H9 (cell line): ENCODE results near the gene REEP3. TPM values are rescaled to one million over a fixed set of nuclear protein-coding genes. Genes with fewer than 3 reads are reported as not detected.

Experiments used
- DNase-seq: peaks from one replicate; pipeline ENCODE4 v3.0.0-alpha.2; 2017
- H2AFZ ChIP-seq: one replicate; pipeline ENCODE4 v1.6.1; 2013; ENCODE audit warnings: mild to moderate bottlenecking, low read length, control low read depth, moderate library complexity
- H2AK5ac ChIP-seq: 2 replicates; pipeline ENCODE4 v1.6.1; 2013; ENCODE audit warnings: low read length, control low read depth, mixed read lengths; ENCODE audit not compliant: insufficient read length
- H2BK120ac ChIP-seq: one replicate; pipeline ENCODE4 v1.6.1; 2013; ENCODE audit warnings: low read depth, mild to moderate bottlenecking, low read length, control low read depth, inconsistent platforms; ENCODE audit not compliant: poor library complexity, severe bottlenecking
- H2BK12ac ChIP-seq: 2 replicates; pipeline ENCODE4 v1.6.1; 2013; ENCODE audit warnings: low read length, control low read depth, mixed read lengths, low read depth; ENCODE audit not compliant: insufficient read length
- H2BK15ac ChIP-seq: 2 replicates; pipeline ENCODE4 v1.6.1; 2013; ENCODE audit warnings: low read depth, low read length, control low read depth
- H2BK20ac ChIP-seq: one replicate; pipeline ENCODE4 v1.6.1; 2013; ENCODE audit warnings: low read depth, mild to moderate bottlenecking, low read length, control low read depth, inconsistent platforms; ENCODE audit not compliant: poor library complexity, severe bottlenecking
- H2BK5ac ChIP-seq: 2 replicates; pipeline ENCODE4 v1.6.1; 2013; ENCODE audit warnings: low read length, control low read depth, mixed read lengths; ENCODE audit not compliant: insufficient read length
- H3K14ac ChIP-seq: 2 replicates; pipeline ENCODE4 v1.6.1; 2013; ENCODE audit warnings: low read length, control low read depth; ENCODE audit not compliant: insufficient read depth
- H3K18ac ChIP-seq: 2 replicates; pipeline ENCODE4 v1.6.1; 2013; ENCODE audit warnings: low read depth, mild to moderate bottlenecking, mixed read lengths, low read length, control low read depth; ENCODE audit not compliant: insufficient read length
- H3K23ac ChIP-seq: 2 replicates; pipeline ENCODE4 v1.6.1; 2013; ENCODE audit warnings: low read length, control low read depth, mixed read lengths, low read depth; ENCODE audit not compliant: insufficient read length
- H3K23me2 ChIP-seq: 2 replicates; pipeline ENCODE4 v1.6.1; 2013; ENCODE audit warnings: low read depth, mild to moderate bottlenecking, mixed read lengths, low read length, control low read depth; ENCODE audit not compliant: insufficient read length, poor library complexity, severe bottlenecking
- H3K27ac ChIP-seq: 2 replicates; pipeline ENCODE4 v1.5.1; 2013; ENCODE audit warnings: low read length, control low read depth, mixed read lengths, low read depth; ENCODE audit not compliant: insufficient read length
- H3K27me3 ChIP-seq: 2 replicates; pipeline ENCODE4 v1.6.1; 2013; ENCODE audit warnings: low read length, control low read depth, inconsistent platforms; ENCODE audit not compliant: insufficient read depth
- H3K4ac ChIP-seq: 2 replicates; pipeline ENCODE4 v1.6.1; 2013; ENCODE audit warnings: low read depth, mild to moderate bottlenecking, control low read depth, inconsistent platforms, low read length, moderate library complexity
- H3K4me1 ChIP-seq: 2 replicates; pipeline ENCODE4 v1.6.1; 2013; ENCODE audit warnings: low read length, control low read depth, inconsistent platforms; ENCODE audit not compliant: insufficient read depth
- H3K4me2 ChIP-seq: 2 replicates; pipeline ENCODE4 v1.6.1; 2013; ENCODE audit warnings: low read length, control low read depth, mixed read lengths; ENCODE audit not compliant: insufficient read length, insufficient read depth
- H3K56ac ChIP-seq: 2 replicates; pipeline ENCODE4 v1.6.1; 2013; ENCODE audit warnings: low read depth, mild to moderate bottlenecking, mixed read lengths, low read length, control low read depth; ENCODE audit not compliant: insufficient read length
- H3K79me1 ChIP-seq: 2 replicates; pipeline ENCODE4 v1.6.1; 2013; ENCODE audit warnings: low read depth, mild to moderate bottlenecking, moderate library complexity, low read length, control low read depth, inconsistent platforms; ENCODE audit not compliant: insufficient read depth, poor library complexity, severe bottlenecking
- H3K79me2 ChIP-seq: 2 replicates; pipeline ENCODE4 v1.6.1; 2013; ENCODE audit warnings: low read length, control low read depth, inconsistent platforms; ENCODE audit not compliant: insufficient read depth
- H3K9ac ChIP-seq: 2 replicates; pipeline ENCODE4 v1.6.1; 2013; ENCODE audit warnings: low read length, control low read depth, mixed read lengths; ENCODE audit not compliant: insufficient read length; ENCODE audit errors: extremely low read depth
- H3K9me3 ChIP-seq: one replicate; pipeline ENCODE4 v1.6.1; 2013; ENCODE audit warnings: low read depth, low read length, inconsistent platforms; ENCODE audit not compliant: control insufficient read depth
- H3T11ph ChIP-seq: one replicate; pipeline ENCODE4 v1.6.1; 2013; ENCODE audit warnings: mild to moderate bottlenecking, low read length, control low read depth, inconsistent platforms
- H4K20me1 ChIP-seq: one replicate; pipeline ENCODE4 v1.6.1; 2013; ENCODE audit not compliant: control insufficient read depth, insufficient read length, insufficient read depth
- H4K5ac ChIP-seq: 2 replicates; pipeline ENCODE4 v1.6.1; 2013; ENCODE audit warnings: low read depth, mild to moderate bottlenecking, mixed read lengths, low read length, control low read depth; ENCODE audit not compliant: insufficient read length
- H4K8ac ChIP-seq: replicated peaks from 2 replicates; pipeline ENCODE4 v1.6.1; 2013; ENCODE audit warnings: low read length, control low read depth, mixed read lengths, low read depth; ENCODE audit not compliant: insufficient read length
- H4K91ac ChIP-seq: 2 replicates; pipeline ENCODE4 v1.6.1; 2013; ENCODE audit warnings: low read depth, mild to moderate bottlenecking, moderate library complexity, mixed read lengths, low read length, control low read depth; ENCODE audit not compliant: insufficient read length
- H3K27ac Mint-ChIP-seq, 3 experiments: 2 replicates in 2 of 3; 3 replicates in 1 of 3; pipeline ENCODE4 v1.8.0; 2020 to 2021; ENCODE audit warnings: mixed read lengths in 3 of 3, mild to moderate bottlenecking in 1 of 3, moderate library complexity in 1 of 3
- H3K27me3 Mint-ChIP-seq: 2 replicates; pipeline ENCODE4 v1.8.0; 2021; ENCODE audit warnings: low read depth, mild to moderate bottlenecking, moderate library complexity, mixed read lengths
- H3K36me3 Mint-ChIP-seq, 3 experiments: 2 replicates in 2 of 3; 3 replicates in 1 of 3; pipeline ENCODE4 v1.8.0; 2020 to 2021; ENCODE audit warnings: low read depth in 3 of 3, mixed read lengths in 3 of 3; ENCODE audit not compliant: insufficient read depth in 1 of 3
- H3K4me1 Mint-ChIP-seq, 2 experiments: 2 replicates each; pipeline ENCODE4 v1.8.0; 2020; ENCODE audit warnings: mixed read lengths in 2 of 2
- H3K4me3 Mint-ChIP-seq, 2 experiments: 2 replicates in 1 of 2; 3 replicates in 1 of 2; pipeline ENCODE4 v1.8.0; 2020 to 2021; ENCODE audit warnings: mild to moderate bottlenecking in 2 of 2, mixed read lengths in 2 of 2, moderate library complexity in 1 of 2
- H3K9me3 Mint-ChIP-seq, 2 experiments: 2 replicates in 1 of 2; 3 replicates in 1 of 2; pipeline ENCODE4 v1.8.0; 2020; ENCODE audit warnings: mild to moderate bottlenecking in 2 of 2, mixed read lengths in 2 of 2, moderate library complexity in 1 of 2
- WGBS: extraction: QIAGEN DNeasy Blood & Tissue Kit; methylation state at CpG from one replicate; pipeline ENCODE4 v1.1.7; 2013; ENCODE audit warnings: missing lambda C conversion rate, low lambda C conversion rate, mixed read lengths; ENCODE audit not compliant: insufficient read length; ENCODE audit errors: extremely low coverage; 5-methylcytosine and 5-hydroxymethylcytosine counted together
- total RNA-seq: library from RNA; stranded (reverse); gene quantifications from 2 replicates; pipeline ENCODE4 v1.2.1, GENCODE V29; 2021
- TF ChIP-seq, protein P1 (sequence below): fragments of 200-600 bp; sonication (generic); conservative IDR thresholded peaks from 3 replicates; pipeline ENCODE4 v1.8.0; 2021; ENCODE audit warnings: antibody characterized with exemption, mild to moderate bottlenecking

REEP3 gene
- total RNA-seq, 1 experiment from 2014 or later = 21.4 TPM

DNA sequence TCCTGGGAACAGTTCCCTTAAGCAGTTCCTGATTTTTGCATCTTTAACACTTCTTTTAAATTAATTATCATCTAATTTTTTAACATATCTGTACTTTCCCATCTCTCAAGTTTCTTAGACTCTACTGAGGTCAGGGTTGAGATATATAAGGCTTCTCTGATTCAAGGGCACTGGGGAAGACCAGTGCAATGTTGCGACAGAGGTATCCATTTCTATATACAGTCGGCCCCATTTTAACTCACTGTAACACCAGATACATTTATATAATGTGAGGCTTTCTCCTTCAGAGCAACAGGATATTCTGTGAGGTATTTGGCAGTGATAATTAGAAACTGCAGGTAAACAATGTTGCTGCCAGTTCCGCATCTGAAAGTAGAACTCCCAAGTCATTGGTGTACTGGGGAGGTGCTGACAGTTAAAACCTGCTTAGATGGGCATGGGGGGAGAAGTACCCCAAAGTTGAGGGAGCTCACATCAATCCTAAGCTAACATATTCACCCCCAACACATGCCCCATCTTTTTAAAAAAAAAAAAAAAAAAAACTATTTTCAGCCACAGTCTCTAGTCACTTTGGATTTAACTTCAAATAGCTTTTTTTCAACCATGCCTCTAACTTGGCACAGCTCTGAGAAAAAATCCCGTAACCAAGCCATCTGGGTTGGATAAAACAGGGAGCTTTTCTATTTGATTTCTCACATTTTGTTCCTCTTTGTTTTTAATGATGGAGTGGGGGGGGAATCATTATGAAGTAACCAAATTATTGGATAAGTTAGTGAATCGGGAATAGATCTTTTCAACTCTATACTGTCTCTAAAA, 62.9 kb downstream of the REEP3 start:
- no peaks in the 10 kb centered on the region for H3K27me3 ChIP-seq
- H2BK12ac ChIP-seq = no peak overlapping the region
- no peak overlapping the region for H4K5ac ChIP-seq
- no peaks in the 10 kb centered on the region for H3K79me2 ChIP-seq
- no peak overlapping the region for H3T11ph ChIP-seq
- H4K20me1 ChIP-seq = no peaks in the 10 kb centered on the region
- H2BK120ac ChIP-seq = no peak overlapping the region
- H3K9me3 ChIP-seq = no peaks in the 10 kb centered on the region
- H3K18ac ChIP-seq = no peak overlapping the region
- H3K23ac ChIP-seq = no peak overlapping the region
- H3K23me2 ChIP-seq = no peaks in the 10 kb centered on the region
- no peak overlapping the region for H4K8ac ChIP-seq
- TF ChIP-seq, protein P1, sequence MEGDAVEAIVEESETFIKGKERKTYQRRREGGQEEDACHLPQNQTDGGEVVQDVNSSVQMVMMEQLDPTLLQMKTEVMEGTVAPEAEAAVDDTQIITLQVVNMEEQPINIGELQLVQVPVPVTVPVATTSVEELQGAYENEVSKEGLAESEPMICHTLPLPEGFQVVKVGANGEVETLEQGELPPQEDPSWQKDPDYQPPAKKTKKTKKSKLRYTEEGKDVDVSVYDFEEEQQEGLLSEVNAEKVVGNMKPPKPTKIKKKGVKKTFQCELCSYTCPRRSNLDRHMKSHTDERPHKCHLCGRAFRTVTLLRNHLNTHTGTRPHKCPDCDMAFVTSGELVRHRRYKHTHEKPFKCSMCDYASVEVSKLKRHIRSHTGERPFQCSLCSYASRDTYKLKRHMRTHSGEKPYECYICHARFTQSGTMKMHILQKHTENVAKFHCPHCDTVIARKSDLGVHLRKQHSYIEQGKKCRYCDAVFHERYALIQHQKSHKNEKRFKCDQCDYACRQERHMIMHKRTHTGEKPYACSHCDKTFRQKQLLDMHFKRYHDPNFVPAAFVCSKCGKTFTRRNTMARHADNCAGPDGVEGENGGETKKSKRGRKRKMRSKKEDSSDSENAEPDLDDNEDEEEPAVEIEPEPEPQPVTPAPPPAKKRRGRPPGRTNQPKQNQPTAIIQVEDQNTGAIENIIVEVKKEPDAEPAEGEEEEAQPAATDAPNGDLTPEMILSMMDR = no peak
- no peak overlapping the region for H2AFZ ChIP-seq
- H4K91ac ChIP-seq = no peak overlapping the region
- no peak overlapping the region for H3K9ac ChIP-seq
- Mint-ChIP-seq H3K36me3 (no peaks in the 10 kb centered on the region; a peak in 2 of 7 replicates), H3K27me3 (no peaks in the 10 kb centered on the region), H3K9me3 (no peaks in the 10 kb centered on the region), H3K4me3 (no peak overlapping the region), H3K4me1 (peaks cover under 1 to 8% of the 10 kb centered on the region in 2 experiments), H3K27ac (peak overlapping the region in 1 of 3 experiments; percentile 27; a peak in 2 of 7 replicates)
- no peaks in the 10 kb centered on the region for H3K79me1 ChIP-seq
- no peak overlapping the region for H3K14ac ChIP-seq
- no peak for DNase-seq
- no peak overlapping the region for H3K56ac ChIP-seq
- H2BK5ac ChIP-seq = no peak overlapping the region
- H3K4me1 ChIP-seq = peaks cover 2% of the 10 kb centered on the region; the same call in 1 of the 2 replicates
- no peak overlapping the region for H3K4me2 ChIP-seq
- no peak overlapping the region for H2AK5ac ChIP-seq
- no peak overlapping the region for H2BK20ac ChIP-seq
- no CpG with 5 or more reads among the region's 5 CpGs for WGBS
- H2BK15ac ChIP-seq = no peak overlapping the region
- H3K27ac ChIP-seq = no peak overlapping the region
- no peak overlapping the region for H3K4ac ChIP-seq
